Activated CD8-positive, alpha-beta memory T cell treated with anti-CD3 and anti-CD28 coated beads for 48 hours (primary cell): ENCODE measurements around the gene DIDO1.
"Not testable (repeated sequence)": the region's sequence is repeated elsewhere in the genome, so short reads cannot be mapped to it uniquely, and the experiment has no call there.

Source experiments
- DNase-seq, 3 experiments: peaks; one replicate each; pipeline ENCODE4 v3.0.0-alpha.2; 2020; ENCODE audit warnings: low read depth in 2 of 3, low spot score in 2 of 3

DIDO1 gene

GRCh38 chr20:62929051-62929538 is 2.8 kb upstream of the DIDO1 start:
- peak in 1 of 3 experiments; percentile 43 for DNase-seq

GRCh38 chr20:62928246-62928939 is 2.1 kb upstream of the DIDO1 start:
- no peak for DNase-seq

DNA sequence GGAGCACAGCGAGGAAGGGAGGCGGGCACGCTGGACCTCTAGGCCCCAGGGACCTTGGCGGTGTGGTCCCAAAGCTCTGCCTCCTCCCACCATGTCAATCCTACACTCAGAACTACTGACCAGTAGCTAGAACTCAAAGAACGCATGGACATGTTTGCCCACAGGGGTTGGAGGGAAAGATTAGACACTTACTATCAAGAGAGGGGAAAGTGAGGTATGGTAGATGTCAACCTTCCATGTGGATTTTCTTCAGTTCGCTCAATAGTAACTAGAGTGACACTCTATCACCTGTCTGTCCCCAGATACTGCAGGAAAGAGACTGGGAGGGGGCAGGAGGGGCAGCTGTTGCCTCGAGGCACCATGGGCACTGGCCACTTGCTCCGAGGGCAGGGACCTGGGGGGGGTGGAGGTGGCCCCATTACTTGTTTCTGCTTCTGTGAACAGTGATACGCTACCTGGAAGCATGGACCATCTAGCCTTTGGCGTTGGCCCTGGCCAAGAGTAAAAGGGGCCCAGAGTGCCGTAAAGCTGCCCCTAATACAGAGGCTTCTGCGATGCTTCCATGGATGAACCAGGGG is 912 bp upstream of the DIDO1 start:
- DNase-seq = no peak

GRCh38 chr20:62925420-62926228 is 681 bp downstream of the DIDO1 start:
- peak in 1 of 3 experiments; percentile 26 for DNase-seq

GRCh38 chr20:62925076-62925419 is 1.3 kb downstream of the DIDO1 start:
- DNase-seq = no peak

DNA sequence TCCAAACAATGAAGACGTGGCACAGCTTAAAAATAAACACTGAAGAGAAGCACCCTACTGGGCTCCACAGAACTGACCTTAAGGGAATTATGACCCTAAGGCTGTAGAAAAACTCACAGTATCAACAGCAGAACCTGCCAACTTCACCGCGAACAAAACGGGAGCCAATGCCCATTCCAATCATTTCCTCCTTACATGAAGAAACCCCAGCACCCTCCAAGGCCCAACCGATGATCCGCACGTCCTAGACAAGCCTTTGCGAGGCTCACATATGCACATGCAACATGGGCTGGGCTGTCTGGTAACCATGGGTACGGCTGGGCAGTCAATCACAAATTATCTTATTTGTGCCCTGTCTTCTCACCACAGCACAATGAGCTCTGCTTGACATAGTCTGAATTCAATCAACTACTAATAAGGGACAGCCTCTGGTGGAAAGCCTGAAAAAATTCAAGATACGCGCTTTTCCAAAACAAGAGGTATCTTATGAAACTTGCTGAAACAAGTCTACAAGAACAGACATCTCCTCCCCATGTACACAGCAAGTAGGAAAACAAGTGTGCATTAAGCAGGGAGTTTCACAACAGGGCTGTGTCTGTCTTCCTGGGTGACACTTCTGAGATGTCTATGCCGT is 1.7 kb downstream of the DIDO1 start:
- no peak for DNase-seq

DNA sequence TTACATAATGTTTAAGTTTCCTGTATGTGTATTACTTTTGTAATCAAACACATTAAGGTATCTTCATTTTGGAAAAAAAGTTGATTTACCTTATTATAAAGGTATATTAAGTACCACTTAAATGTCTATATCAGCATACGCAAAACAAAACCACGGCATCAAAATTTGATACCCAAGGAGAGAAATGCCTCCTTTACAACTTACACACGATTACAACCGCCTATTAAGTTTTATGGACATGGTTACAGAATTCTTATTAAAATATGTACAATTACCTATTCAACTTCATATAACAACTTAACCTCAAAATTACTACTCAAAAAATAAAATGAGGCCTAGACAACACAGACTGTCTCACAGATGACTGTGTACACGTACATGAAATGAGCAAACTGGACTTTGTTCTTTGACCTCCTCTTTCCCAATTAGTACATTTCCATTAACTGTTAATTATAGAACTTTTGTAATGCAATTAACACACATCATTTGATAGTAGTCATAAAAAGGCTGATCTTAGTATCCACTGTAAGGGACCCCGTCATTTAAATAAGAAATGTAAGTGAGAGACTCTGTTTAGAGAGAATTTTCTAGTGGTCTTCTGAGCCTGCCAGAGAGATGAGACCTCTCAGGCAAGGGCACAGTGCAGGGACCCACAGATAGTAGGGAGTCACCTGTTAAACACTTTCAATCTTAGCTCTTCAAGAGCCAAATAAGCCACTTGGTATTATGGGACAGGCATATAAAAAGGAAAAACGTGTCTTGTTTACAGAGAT is 2.5 kb downstream of the DIDO1 start:
- DNase-seq = no peak

DNA sequence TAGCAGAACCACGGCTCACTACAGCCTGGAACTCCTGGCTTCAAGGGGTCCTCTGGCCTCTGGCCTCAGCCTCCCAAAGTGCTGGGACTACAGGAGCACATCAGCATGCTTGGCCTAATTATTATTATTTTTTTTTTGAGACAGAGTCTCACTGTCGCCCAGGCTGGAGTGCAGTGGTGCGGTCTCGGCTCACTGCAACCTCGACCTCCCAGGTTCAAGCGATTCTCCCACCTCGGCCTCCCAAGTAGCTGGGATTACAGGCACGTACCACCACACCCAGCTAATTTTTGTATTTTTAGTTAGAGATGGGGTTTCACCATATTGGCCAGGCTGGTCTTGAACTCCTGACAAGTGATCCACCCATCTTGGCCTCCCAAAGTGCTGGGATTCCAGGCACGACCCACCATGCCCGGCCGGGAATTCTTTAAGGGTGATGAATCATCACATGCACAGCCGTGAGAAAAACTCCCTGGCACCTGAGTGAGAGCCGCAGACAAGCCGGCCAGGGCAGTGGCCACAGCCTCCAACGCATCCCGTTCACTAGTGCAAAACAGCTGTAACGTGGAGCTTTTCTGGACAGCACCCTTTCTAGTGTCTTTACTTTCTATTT is 3.1 kb downstream of the DIDO1 start:
- DNase-seq = not testable (repeated sequence)

GRCh38 chr20:62922451-62922921 is 3.8 kb downstream of the DIDO1 start:
- no peak for DNase-seq

DNA sequence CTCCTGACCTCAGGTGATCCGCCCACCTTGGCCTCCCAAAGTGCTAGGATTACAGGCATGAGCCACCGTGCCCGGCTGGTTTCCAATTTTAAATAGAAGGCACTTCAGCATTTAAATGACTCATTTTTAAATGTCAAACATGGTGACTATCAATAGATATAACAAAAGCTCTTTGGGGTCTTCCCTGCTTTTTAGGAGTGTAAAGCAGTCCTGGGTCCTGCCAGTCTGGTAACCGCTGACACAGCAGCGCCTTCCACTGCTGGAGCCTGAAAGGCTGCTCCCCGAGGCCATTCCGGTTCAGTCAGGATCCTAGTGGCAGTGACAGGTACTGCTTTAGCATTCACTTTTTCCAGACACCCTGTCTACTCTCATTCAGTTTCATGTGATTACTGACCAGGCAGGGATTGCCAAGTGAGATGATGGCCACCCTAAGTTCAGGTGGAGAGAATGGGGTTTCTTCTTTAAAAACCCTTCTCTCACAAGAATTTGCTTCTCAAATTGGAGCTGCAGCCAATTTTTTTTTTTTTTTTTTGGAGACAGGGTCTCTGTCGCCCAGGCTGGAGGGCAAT is 5.1 kb downstream of the DIDO1 start:
- peak in 1 of 3 experiments; percentile 45 for DNase-seq

GRCh38 chr20:62920039-62920645 is 6.2 kb downstream of the DIDO1 start:
- DNase-seq = no peak

DNA sequence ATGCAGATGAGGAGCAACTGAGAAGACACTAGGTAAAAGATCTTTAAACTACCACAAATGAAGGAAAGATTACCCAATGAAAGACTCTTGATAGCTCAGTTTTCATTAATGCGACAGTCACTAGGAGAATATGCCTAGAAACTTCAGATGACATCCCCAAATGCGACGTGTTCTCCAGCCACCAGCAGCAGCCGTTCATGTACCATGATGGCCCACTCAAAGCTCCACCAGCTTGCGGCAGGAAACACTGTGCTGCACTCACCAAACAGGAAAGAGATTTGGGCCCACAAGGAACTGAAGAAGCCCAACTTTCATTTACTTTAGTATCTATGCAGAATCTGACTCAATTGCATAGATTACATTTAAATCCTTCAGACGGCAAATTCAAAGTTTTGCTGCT is 7.5 kb downstream of the DIDO1 start:
- DNase-seq = no peak

- DNase-seq = no peak
These were observed 8.2 kb downstream of the DIDO1 start for GRCh38 chr20:62918147-62918546.

DNA sequence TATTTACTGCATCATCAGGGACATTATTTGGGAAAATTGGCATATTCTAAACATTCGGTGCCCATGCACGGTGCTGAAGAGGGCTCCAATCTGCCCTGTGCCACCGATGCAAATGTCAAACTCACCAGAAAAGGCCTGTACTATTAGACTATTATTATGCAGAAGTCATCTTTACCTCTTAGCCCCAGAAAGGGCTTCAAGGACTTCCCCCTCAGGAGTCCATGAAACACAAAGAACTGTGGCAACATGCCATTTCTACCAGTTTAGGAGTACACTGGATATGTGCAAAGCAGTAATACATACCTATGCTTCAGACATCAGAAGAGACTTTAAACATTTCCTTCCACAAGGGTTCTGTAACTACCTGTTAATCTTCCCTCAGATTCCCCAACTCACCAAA is 8.6 kb downstream of the DIDO1 start:
- no peak for DNase-seq

DNA sequence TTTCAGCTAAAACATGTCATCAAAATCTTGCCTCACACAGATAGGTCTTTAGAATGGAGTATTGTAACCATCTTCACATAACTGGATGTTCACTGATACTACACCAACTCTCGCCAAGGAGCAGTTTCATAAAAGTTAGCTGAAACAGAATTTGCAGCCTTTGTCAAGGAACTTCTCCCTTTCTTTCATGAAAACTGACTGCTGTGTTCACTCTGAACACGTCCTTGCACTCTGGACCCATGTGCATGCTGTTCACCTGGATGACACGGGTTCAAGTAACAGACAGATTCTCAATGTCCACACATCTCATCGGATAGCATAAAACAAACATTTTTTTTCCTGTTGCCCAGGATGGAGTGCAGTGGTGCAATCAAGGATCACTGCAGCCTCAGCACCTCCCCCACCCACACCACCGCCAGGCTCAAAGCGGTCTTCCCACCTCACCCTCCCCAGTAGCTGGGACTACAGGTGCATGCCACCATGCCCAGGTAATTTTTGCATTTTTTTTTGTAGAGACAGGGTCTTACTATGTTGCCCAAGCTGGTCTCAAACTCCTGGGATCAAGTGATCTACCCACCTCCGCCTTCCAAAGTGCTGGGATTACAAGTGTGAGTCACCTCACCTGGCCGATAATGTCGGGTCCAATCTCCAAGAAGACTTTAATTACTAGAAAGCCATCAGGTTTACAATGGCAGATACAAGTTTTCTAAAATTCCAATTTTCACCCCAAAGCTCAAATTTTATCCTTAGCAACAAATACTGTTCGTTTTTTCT is 9.4 kb downstream of the DIDO1 start:
- no peak for DNase-seq

- DNase-seq = no peak
These were observed 11.3 kb downstream of the DIDO1 start for GRCh38 chr20:62914970-62915457.

- DNase-seq = no peak
These were observed 11.9 kb downstream of the DIDO1 start for GRCh38 chr20:62914436-62914835.

GRCh38 chr20:62913043-62913630 is 13.2 kb downstream of the DIDO1 start:
- DNase-seq = no peak
